Measurements from ENCODE around the gene MBTPS1. TPM values are rescaled to one million over a fixed set of nuclear protein-coding genes. Genes with fewer than 3 reads are reported as not detected.
A peak's percentile ranks its signal among the peaks of the same experiment; 100 is the strongest.

The MBTPS1 gene
- total RNA-seq: 100 to 1,000 TPM in 4 of 6 donors, 10 to 100 TPM in 2; 83.6 to 156 (median 105) TPM

GRCh38 chr16:84116720-84117493 is at the start of gene MBTPS1:
TSS of gene MBTPS1 (minus strand) at chr16:84116942. CDS start at chr16:84101783, 15,159 bp downstream.
- Histone ChIP-seq H3K27me3 (no peaks in the 10 kb centered on the region), H3K9me3 (no peaks in the 10 kb centered on the region), H3K36me3 (peaks cover 0 to 2% (median 0%) of the 10 kb centered on the region in 4 donors), H3K27ac (peak within 1 kb of the TSS; percentile 86 to 97 (median 92)), H3K4me1 (peaks cover 12 to 28% (median 20%) of the 10 kb centered on the region in 4 donors), H3K4me3 (peak within 1 kb of the TSS; percentile 65 to 96 (median 84))
- peak; percentile 98 to 99 for DNase-seq
- TF ChIP-seq POLR2AphosphoS5 (IDR thresholded peaks at IDR 0.05): peak; percentile 79 to 82
- TF ChIP-seq POLR2A (IDR thresholded peaks at IDR 0.05): peak in 3 of 4 donors; percentile 52 to 89 (median 73)
- peak in 5 of 6 experiments; percentile 5 to 83 (median 71) for TF ChIP-seq CTCF (IDR thresholded peaks at IDR 0.05)
- peak in 1 of 4 donors; percentile 11 for TF ChIP-seq EP300 (IDR thresholded peaks at IDR 0.05)
- peak; percentile 98 to 100 for ATAC-seq (ENCODE audit: low FRiP score in 2 of 2)
- WGBS, 2 donors: 1% methylated on average over 26 to 28 of the region's 94 CpGs

GRCh38 chr16:84165746-84166145 is 49.0 kb upstream of the MBTPS1 start:
- no peaks in the 10 kb centered on the region for H3K36me3 ChIP-seq
- H3K27me3 ChIP-seq: no peaks in the 10 kb centered on the region
- WGBS, 2 donors: 91% methylated on average over 7 of the region's 7 CpGs
- TF ChIP-seq POLR2AphosphoS5 (IDR thresholded peaks at IDR 0.05): no peak
- no peak for TF ChIP-seq POLR2A (IDR thresholded peaks at IDR 0.05)
- no peak for TF ChIP-seq CTCF (IDR thresholded peaks at IDR 0.05)
- TF ChIP-seq EP300 (IDR thresholded peaks at IDR 0.05): no peak
- ATAC-seq (ENCODE audit: low FRiP score in 2 of 2) (no peak), DNase-seq (no peak)
- H3K4me3 ChIP-seq: no peak overlapping the region
- no peak overlapping the region for H3K27ac ChIP-seq
- no peaks in the 10 kb centered on the region for H3K9me3 ChIP-seq
- no peaks in the 10 kb centered on the region for H3K4me1 ChIP-seq

GRCh38 chr16:84161801-84162200 is 45.1 kb upstream of the MBTPS1 start:
- DNase-seq: no peak

GRCh38 chr16:84161037-84161436 is 44.3 kb upstream of the MBTPS1 start:
- no peaks in the 10 kb centered on the region for H3K27me3 ChIP-seq
- WGBS, 2 donors: 80 to 81% methylated on average over 2 to 10 of the region's 10 CpGs
- no peak overlapping the region for H3K27ac ChIP-seq
- no peaks in the 10 kb centered on the region for H3K9me3 ChIP-seq
- ATAC-seq (ENCODE audit: low FRiP score in 2 of 2): no peak
- no peaks in the 10 kb centered on the region for H3K4me1 ChIP-seq
- TF ChIP-seq EP300 (IDR thresholded peaks at IDR 0.05) (no peak), POLR2A (IDR thresholded peaks at IDR 0.05) (no peak), CTCF (IDR thresholded peaks at IDR 0.05) (no peak), POLR2AphosphoS5 (IDR thresholded peaks at IDR 0.05) (no peak)
- H3K4me3 ChIP-seq: no peak overlapping the region
- DNase-seq: no peak
- H3K36me3 ChIP-seq: no peaks in the 10 kb centered on the region

More at GRCh38 chr16:84161801-84162200, 45.1 kb upstream of the MBTPS1 start:
- no peak for ATAC-seq (ENCODE audit: low FRiP score in 2 of 2)
- Histone ChIP-seq H3K27me3 (no peaks in the 10 kb centered on the region), H3K36me3 (no peaks in the 10 kb centered on the region), H3K4me3 (no peak overlapping the region), H3K27ac (no peak overlapping the region), H3K4me1 (no peaks in the 10 kb centered on the region), H3K9me3 (no peaks in the 10 kb centered on the region)
- 57 to 67% methylated on average over 3 of the region's 3 CpGs for WGBS, 2 donors
- TF ChIP-seq POLR2A (IDR thresholded peaks at IDR 0.05) (no peak), EP300 (IDR thresholded peaks at IDR 0.05) (no peak), CTCF (IDR thresholded peaks at IDR 0.05) (no peak), POLR2AphosphoS5 (IDR thresholded peaks at IDR 0.05) (no peak)

All from upper lobe of left lung (tissue), 6 donors.